Ishikawa (cell line): ENCODE results near the gene AMN1.

Source experiments
- CEBPB ChIP-seq: IDR thresholded peaks from 2 replicates; pipeline ENCODE4 v1.6.1; 2012
- CREB1 ChIP-seq: IDR thresholded peaks from 2 replicates; pipeline ENCODE4 v1.6.1; 2012; ENCODE audit warnings: low read depth
- EGR1 ChIP-seq: IDR thresholded peaks from 2 replicates; pipeline ENCODE4 v1.6.1; 2012
- EP300 ChIP-seq: IDR thresholded peaks from 2 replicates; pipeline ENCODE4 v1.6.1; 2012; ENCODE audit warnings: borderline replicate concordance
- FOXM1 ChIP-seq: IDR thresholded peaks from 2 replicates; pipeline ENCODE4 v1.6.1; 2012; ENCODE audit warnings: low read depth, borderline replicate concordance
- MAX ChIP-seq: IDR thresholded peaks from 2 replicates; pipeline ENCODE4 v1.6.1; 2012
- NFIC ChIP-seq: IDR thresholded peaks from 2 replicates; pipeline ENCODE4 v1.6.1; 2012
- RAD21 ChIP-seq: IDR thresholded peaks from 2 replicates; pipeline ENCODE4 v1.6.1; 2012; ENCODE audit warnings: low read depth
- REST ChIP-seq: IDR thresholded peaks from 2 replicates; pipeline ENCODE4 v1.6.1; 2012; ENCODE audit warnings: low read depth, mild to moderate bottlenecking
- TAF1 ChIP-seq: IDR thresholded peaks from 2 replicates; pipeline ENCODE4 v1.6.1; 2012; ENCODE audit warnings: low read depth, mild to moderate bottlenecking
- TCF12 ChIP-seq: IDR thresholded peaks from 2 replicates; pipeline ENCODE4 v1.6.1; 2012; ENCODE audit warnings: low read depth
- TEAD4 ChIP-seq: IDR thresholded peaks from 2 replicates; pipeline ENCODE4 v1.6.1; 2012
- USF1 ChIP-seq: IDR thresholded peaks from 2 replicates; pipeline ENCODE4 v1.6.1; 2012
- YY1 ChIP-seq: IDR thresholded peaks from 2 replicates; pipeline ENCODE4 v1.6.1; 2012; ENCODE audit warnings: low read depth
- ZBTB7A ChIP-seq: IDR thresholded peaks from 2 replicates; pipeline ENCODE4 v1.6.1; 2012; ENCODE audit warnings: low read depth

The AMN1 gene

GRCh38 chr12:31647086-31647491 is 81.7 kb downstream of the AMN1 start:
- no peak for TF ChIP-seq EGR1
- TF ChIP-seq TEAD4: no peak
- TF ChIP-seq RAD21: no peak
- no peak for TF ChIP-seq ZBTB7A
- TF ChIP-seq NFIC: no peak
- TF ChIP-seq FOXM1: no peak
- TF ChIP-seq USF1: no peak
- TF ChIP-seq YY1: no peak
- TF ChIP-seq CEBPB: no peak
- TF ChIP-seq TCF12: no peak
- TF ChIP-seq TAF1: no peak
- TF ChIP-seq CREB1: no peak
- TF ChIP-seq EP300: no peak
- TF ChIP-seq REST: no peak
- TF ChIP-seq MAX: no peak

GRCh38 chr12:31645924-31646323 is 82.9 kb downstream of the AMN1 start:
- TF ChIP-seq ZBTB7A: no peak
- TF ChIP-seq CEBPB: no peak
- no peak for TF ChIP-seq TAF1
- no peak for TF ChIP-seq REST
- TF ChIP-seq CREB1: no peak
- TF ChIP-seq EP300: no peak
- TF ChIP-seq YY1: no peak
- TF ChIP-seq NFIC: no peak
- no peak for TF ChIP-seq MAX
- no peak for TF ChIP-seq TCF12
- TF ChIP-seq EGR1: no peak
- no peak for TF ChIP-seq FOXM1

GRCh38 chr12:31644536-31644935 is 84.3 kb downstream of the AMN1 start:
- TF ChIP-seq FOXM1: no peak
- no peak for TF ChIP-seq TEAD4
- TF ChIP-seq YY1: no peak
- TF ChIP-seq EP300: no peak
- TF ChIP-seq TCF12: no peak
- TF ChIP-seq USF1: no peak
- TF ChIP-seq MAX: no peak
- no peak for TF ChIP-seq NFIC
- TF ChIP-seq REST: no peak
- no peak for TF ChIP-seq EGR1
- TF ChIP-seq CREB1: no peak
- TF ChIP-seq ZBTB7A: no peak
- TF ChIP-seq CEBPB: no peak

- TF ChIP-seq MAX (no peak), TAF1 (no peak)
Measured at GRCh38 chr12:31641509-31642090, 87.2 kb downstream of the AMN1 start.

GRCh38 chr12:31634620-31635019 is 94.2 kb downstream of the AMN1 start:
- no peak for TF ChIP-seq CEBPB
- no peak for TF ChIP-seq NFIC
- TF ChIP-seq MAX: no peak
- TF ChIP-seq REST: no peak
- no peak for TF ChIP-seq ZBTB7A
- no peak for TF ChIP-seq TEAD4
- TF ChIP-seq USF1: no peak
- no peak for TF ChIP-seq EGR1
- no peak for TF ChIP-seq TCF12
- no peak for TF ChIP-seq EP300
- no peak for TF ChIP-seq RAD21
- TF ChIP-seq FOXM1: no peak
- no peak for TF ChIP-seq TAF1
- TF ChIP-seq CREB1: no peak
- no peak for TF ChIP-seq YY1
